Measurements from ENCODE around the gene KLHL6.
"Not testable (repeated sequence)": the region's sequence is repeated elsewhere in the genome, so short reads cannot be mapped to it uniquely, and the experiment has no call there.

Gene KLHL6

GRCh38 chr3:183529717-183530116, 25.8 kb downstream of the KLHL6 start:
- Mint-ChIP-seq H3K36me3 (ENCODE audit: low read depth) (peaks cover 75% of the 10 kb centered on the region), H3K9me3 (no peaks in the 10 kb centered on the region), H3K27me3 (no peaks in the 10 kb centered on the region), H3K4me1 (ENCODE audit: low read depth) (peaks cover 64% of the 10 kb centered on the region), H3K27ac (no peak overlapping the region), H3K4me3 (no peak overlapping the region)

GRCh38 chr3:183529185-183529584, 26.3 kb downstream of the KLHL6 start:
- no peak overlapping the region for H3K27ac Mint-ChIP-seq
- no peaks in the 10 kb centered on the region for H3K9me3 Mint-ChIP-seq
- no peak overlapping the region for H3K4me3 Mint-ChIP-seq
- peaks cover 63% of the 10 kb centered on the region for H3K4me1 Mint-ChIP-seq (ENCODE audit: low read depth)
- H3K36me3 Mint-ChIP-seq (ENCODE audit: low read depth) = peaks cover 80% of the 10 kb centered on the region
- H3K27me3 Mint-ChIP-seq = no peaks in the 10 kb centered on the region

- not testable (repeated sequence) for H3K9me3 Mint-ChIP-seq, H3K27ac Mint-ChIP-seq, H3K4me3 Mint-ChIP-seq, H3K27me3 Mint-ChIP-seq
- Mint-ChIP-seq H3K36me3 (ENCODE audit: low read depth) (peaks cover 80% of the 10 kb centered on the region), H3K4me1 (ENCODE audit: low read depth) (peaks cover 59% of the 10 kb centered on the region)
These were observed 26.7 kb downstream of the KLHL6 start for GRCh38 chr3:183528758-183529157.

- Mint-ChIP-seq H3K9me3 (no peaks in the 10 kb centered on the region), H3K27me3 (no peaks in the 10 kb centered on the region), H3K4me1 (ENCODE audit: low read depth) (peaks cover 48% of the 10 kb centered on the region), H3K36me3 (ENCODE audit: low read depth) (peaks cover 82% of the 10 kb centered on the region), H3K27ac (peak overlapping the region; percentile 76), H3K4me3 (peak overlapping the region; percentile 31)
These were observed 27.8 kb downstream of the KLHL6 start for GRCh38 chr3:183527428-183528379.

- Mint-ChIP-seq H3K27ac (peak overlapping the region; percentile 76), H3K27me3 (no peaks in the 10 kb centered on the region), H3K9me3 (no peaks in the 10 kb centered on the region)
These were observed 28.6 kb downstream of the KLHL6 start for GRCh38 chr3:183526838-183527427.

GRCh38 chr3:183524476-183524875, 31.0 kb downstream of the KLHL6 start:
- no peak overlapping the region for H3K27ac Mint-ChIP-seq
- no peak overlapping the region for H3K4me3 Mint-ChIP-seq
- no peaks in the 10 kb centered on the region for H3K27me3 Mint-ChIP-seq
- H3K36me3 Mint-ChIP-seq (ENCODE audit: low read depth) = peaks cover 70% of the 10 kb centered on the region
- H3K9me3 Mint-ChIP-seq = no peaks in the 10 kb centered on the region
- H3K4me1 Mint-ChIP-seq (ENCODE audit: low read depth) = peaks cover 36% of the 10 kb centered on the region

More at GRCh38 chr3:183526838-183527427, 28.6 kb downstream of the KLHL6 start:
- no peak overlapping the region for H3K4me3 Mint-ChIP-seq
- H3K4me1 Mint-ChIP-seq (ENCODE audit: low read depth) = peaks cover 44% of the 10 kb centered on the region
- peaks cover 82% of the 10 kb centered on the region for H3K36me3 Mint-ChIP-seq (ENCODE audit: low read depth)

GRCh38 chr3:183520741-183521556, 34.6 kb downstream of the KLHL6 start:
- H3K27ac Mint-ChIP-seq = not testable (repeated sequence)
- peaks cover 52% of the 10 kb centered on the region for H3K36me3 Mint-ChIP-seq (ENCODE audit: low read depth)
- H3K4me1 Mint-ChIP-seq (ENCODE audit: low read depth) = peaks cover 39% of the 10 kb centered on the region

GRCh38 chr3:183520295-183520694, 35.2 kb downstream of the KLHL6 start:
- H3K4me3 Mint-ChIP-seq, H3K9me3 Mint-ChIP-seq, H3K27ac Mint-ChIP-seq, H3K27me3 Mint-ChIP-seq: not testable (repeated sequence)
- peaks cover 47% of the 10 kb centered on the region for H3K36me3 Mint-ChIP-seq (ENCODE audit: low read depth)
- H3K4me1 Mint-ChIP-seq (ENCODE audit: low read depth) = peaks cover 40% of the 10 kb centered on the region

More at GRCh38 chr3:183520741-183521556, 34.6 kb downstream of the KLHL6 start:
- H3K9me3 Mint-ChIP-seq, H3K4me3 Mint-ChIP-seq, H3K27me3 Mint-ChIP-seq: not testable (repeated sequence)

GRCh38 chr3:183519891-183520290, 35.6 kb downstream of the KLHL6 start:
- peaks cover 42% of the 10 kb centered on the region for H3K4me1 Mint-ChIP-seq (ENCODE audit: low read depth)

GRCh38 chr3:183518491-183519251, 36.8 kb downstream of the KLHL6 start:
- Mint-ChIP-seq H3K36me3 (ENCODE audit: low read depth) (peaks cover 45% of the 10 kb centered on the region), H3K27me3 (no peaks in the 10 kb centered on the region), H3K9me3 (no peaks in the 10 kb centered on the region), H3K4me1 (ENCODE audit: low read depth) (peaks cover 52% of the 10 kb centered on the region), H3K27ac (peak overlapping the region; percentile 74), H3K4me3 (no peak overlapping the region)

More at GRCh38 chr3:183519891-183520290, 35.6 kb downstream of the KLHL6 start:
- Mint-ChIP-seq H3K36me3 (ENCODE audit: low read depth) (peaks cover 48% of the 10 kb centered on the region), H3K4me3 (no peak overlapping the region), H3K27ac (no peak overlapping the region), H3K27me3 (no peaks in the 10 kb centered on the region), H3K9me3 (no peaks in the 10 kb centered on the region)

GRCh38 chr3:183517607-183518006, 37.9 kb downstream of the KLHL6 start:
- Mint-ChIP-seq H3K27me3 (no peaks in the 10 kb centered on the region), H3K4me3 (no peak overlapping the region), H3K36me3 (ENCODE audit: low read depth) (peaks cover 34% of the 10 kb centered on the region), H3K9me3 (no peaks in the 10 kb centered on the region), H3K27ac (peak overlapping the region; percentile 46), H3K4me1 (ENCODE audit: low read depth) (peaks cover 63% of the 10 kb centered on the region)

GRCh38 chr3:183515968-183516851, 39.3 kb downstream of the KLHL6 start:
- H3K36me3 Mint-ChIP-seq (ENCODE audit: low read depth) = peaks cover 35% of the 10 kb centered on the region
- H3K9me3 Mint-ChIP-seq = no peaks in the 10 kb centered on the region
- peak overlapping the region; percentile 61 for H3K4me3 Mint-ChIP-seq
- H3K27me3 Mint-ChIP-seq = no peaks in the 10 kb centered on the region
- peaks cover 72% of the 10 kb centered on the region for H3K4me1 Mint-ChIP-seq (ENCODE audit: low read depth)
- H3K27ac Mint-ChIP-seq = peak overlapping the region; percentile 85

GRCh38 chr3:183514021-183514420, 41.5 kb downstream of the KLHL6 start:
- H3K4me3 Mint-ChIP-seq = peak overlapping the region; percentile 46
- no peaks in the 10 kb centered on the region for H3K9me3 Mint-ChIP-seq
- peaks cover 29% of the 10 kb centered on the region for H3K36me3 Mint-ChIP-seq (ENCODE audit: low read depth)
- H3K27ac Mint-ChIP-seq = peak overlapping the region; percentile 85
- no peaks in the 10 kb centered on the region for H3K27me3 Mint-ChIP-seq
- H3K4me1 Mint-ChIP-seq (ENCODE audit: low read depth) = peaks cover 71% of the 10 kb centered on the region

Data from stimulated activated naive CD8-positive, alpha-beta T cell treated with anti-CD3 and anti-CD28 coated beads, Interleukin-15, Interleukin-2, amounts not matched to agents 100 ng/mL and 50 ng/mL, for 24 hours (primary cell).